ENCODE measurements around the gene CYP27A1. TPM values are rescaled to one million over a fixed set of nuclear protein-coding genes. Genes with fewer than 3 reads are reported as not detected.

The CYP27A1 gene
- total and polyA plus RNA-seq, 2 of the 8 experiments (the other 6 are each of a cell fraction or from before 2014, with no cell fraction given) = 5.4 to 14.7 TPM

- H3K79me1 ChIP-seq (ENCODE audit: low read depth, low read length) = no peaks in the 10 kb centered on the region
- H2BK5ac ChIP-seq (ENCODE audit: low read depth, low read length) = no peak overlapping the region
- H3K27ac ChIP-seq (ENCODE audit: low read depth, low read length) = no peak overlapping the region
- no peak overlapping the region for H2AFZ ChIP-seq (ENCODE audit: low read length)
- H3K9me3 ChIP-seq (ENCODE audit: insufficient read depth in 2 of 2, low read depth in 1 of 2, low read length in 1 of 2) = peaks cover 0 to 3% of the 10 kb centered on the region in 2 experiments; a peak in 1 of 4 replicates
- no peak overlapping the region for H3K23ac ChIP-seq (ENCODE audit: insufficient read length)
- no peak overlapping the region for H3K4ac ChIP-seq (replicated peaks; ENCODE audit: insufficient read length, low read depth, low read length)
- H2BK12ac ChIP-seq (ENCODE audit: low read depth, low read length) = no peak overlapping the region
- no peak overlapping the region for H3K4me3 ChIP-seq (ENCODE audit: extremely low read depth in 1 of 4, insufficient read depth in 2 of 4, low read depth in 3 of 4, low read length in 4 of 4)
- no peak overlapping the region for H4K8ac ChIP-seq (ENCODE audit: extremely low read depth, insufficient read depth, low read length)
- no peak overlapping the region; the same call in 1 of the 2 replicates for H2BK15ac ChIP-seq (ENCODE audit: low read length)
- no peak overlapping the region for H2BK20ac ChIP-seq (ENCODE audit: low read length)
- WGBS, 2 experiments (ENCODE audit: extremely low coverage in 1 of 2, insufficient coverage in 1 of 2, insufficient read length in 1 of 2, insufficient replicate concordance in 2 of 2, low coverage in 1 of 2, low lambda C conversion rate in 2 of 2, missing lambda C conversion rate in 1 of 2) = 92% methylated on average over 12 of the region's 12 CpGs; no CpG with 5 or more reads in 1 of the 2 experiments
- H3K79me2 ChIP-seq (ENCODE audit: control insufficient read depth in 1 of 2, insufficient read depth in 2 of 2, low read length in 2 of 2) = no peaks in the 10 kb centered on the region
- no peak overlapping the region for H3K4me2 ChIP-seq (ENCODE audit: insufficient read depth in 1 of 2, low read depth in 2 of 2, low read length in 2 of 2)
- no peak overlapping the region for H3K18ac ChIP-seq (ENCODE audit: extremely low read depth, low read length)
- H2AK5ac ChIP-seq (ENCODE audit: low read depth, low read length) = no peak overlapping the region
- no peaks in the 10 kb centered on the region for H3K36me3 ChIP-seq (ENCODE audit: control insufficient read depth in 2 of 4, insufficient read depth in 4 of 4, low read length in 3 of 4)
- no peaks in the 10 kb centered on the region for H4K20me1 ChIP-seq (replicated peaks in 1 of 2; ENCODE audit: control insufficient read depth in 1 of 2, insufficient read depth in 2 of 2, low read length in 2 of 2)
- ChIA-PET POLR2A (ENCODE audit: partially characterized antibody) (no interaction called here), CTCF (ENCODE audit: partially characterized antibody) (interaction anchor here (1.0 to 1.7 kb wide), 5 partner anchors 13 to 99 kb away, joined by 3 to 5 read pairs (median 3); partner anchors contain the start of gene TTLL4)
- no peak for FAIRE-seq
- H3K56ac ChIP-seq (replicated peaks; ENCODE audit: insufficient read length, low read depth, low read length) = no peak overlapping the region
- no peak overlapping the region for H3K9ac ChIP-seq (replicated peaks in 1 of 4; ENCODE audit: extremely low read depth in 1 of 4, low read depth in 3 of 4, low read length in 3 of 4)
- no peak overlapping the region for H2BK120ac ChIP-seq (replicated peaks; ENCODE audit: low read depth, low read length)
- H3K14ac ChIP-seq (ENCODE audit: insufficient read length) = no peak overlapping the region
- H3K23me2 ChIP-seq (ENCODE audit: low read depth, low read length) = no peaks in the 10 kb centered on the region
- DNase-seq (ENCODE audit: low read depth in 1 of 2, low spot score in 2 of 2) = no peak
- H4K5ac ChIP-seq (ENCODE audit: insufficient read length, low read depth, low read length) = no peak overlapping the region
- no peaks in the 10 kb centered on the region for H3K27me3 ChIP-seq (replicated peaks in 1 of 4; ENCODE audit: control insufficient read depth in 3 of 4, extremely low read depth in 1 of 4, insufficient read depth in 3 of 4, low read length in 3 of 4)
- H3K4me1 ChIP-seq (replicated peaks in 1 of 4; ENCODE audit: control insufficient read depth in 3 of 4, insufficient read depth in 4 of 4, low read length in 3 of 4) = peaks cover 0 to 5% (median 4%) of the 10 kb centered on the region in 4 experiments; a peak in 3 of 7 replicates
- H4K91ac ChIP-seq (replicated peaks; ENCODE audit: insufficient read length, low read length) = no peak overlapping the region
- TF ChIP-seq SP1 (IDR thresholded peaks at IDR 0.05; ENCODE audit: low read depth, low read length) (no peak), TBP (IDR thresholded peaks at IDR 0.05; ENCODE audit: low read depth, low read length) (no peak), YY1 (IDR thresholded peaks at IDR 0.05; ENCODE audit: low read depth, low read length) (no peak), NRF1 (IDR thresholded peaks at IDR 0.05; ENCODE audit: low read depth, low read length) (no peak), E2F6 (IDR thresholded peaks at IDR 0.05) (no peak), POLR2AphosphoS5 (IDR thresholded peaks at IDR 0.05; ENCODE audit: low read depth, low read length) (no peak), KDM4A (IDR thresholded peaks at IDR 0.05; ENCODE audit: low read depth, low read length, severe bottlenecking) (no peak), CTCF (IDR thresholded peaks at IDR 0.05; ENCODE audit: control extremely low read depth in 1 of 3, insufficient read depth in 1 of 3, low read depth in 1 of 3, low read length in 3 of 3) (no peak), CHD2 (IDR thresholded peaks at IDR 0.05; ENCODE audit: low read length) (no peak), RFX5 (IDR thresholded peaks at IDR 0.05; ENCODE audit: borderline replicate concordance, low read depth, low read length) (no peak), SAP30 (IDR thresholded peaks at IDR 0.05; ENCODE audit: insufficient read depth, insufficient replicate concordance, low read length) (no peak), CHD1 (IDR thresholded peaks at IDR 0.05; ENCODE audit: low read depth, low read length) (no peak)
Observed at GRCh38 chr2:218809515-218809914, 27.6 kb downstream of the CYP27A1 start.
